Hepatocyte (in vitro differentiated cells): ENCODE measurements around the gene BMP10. TPM values are rescaled to one million over a fixed set of nuclear protein-coding genes. Genes with fewer than 3 reads are reported as not detected.

Source experiments
- DNase-seq: peaks from one replicate; pipeline ENCODE4 v3.0.0-alpha.2; 2016; ENCODE audit warnings: low spot score
- H2AFZ ChIP-seq: fragments of 200-600 bp; sonication (generic); 2 replicates; pipeline ENCODE4 v1.6.0; 2016; ENCODE audit warnings: antibody characterized with exemption, mild to moderate bottlenecking
- H3K27ac ChIP-seq: fragments of 200-600 bp; sonication (generic); 2 replicates; pipeline ENCODE4 v1.5.1; 2016; ENCODE audit warnings: mild to moderate bottlenecking
- H3K27me3 ChIP-seq: fragments of 200-600 bp; sonication (generic); 2 replicates; pipeline ENCODE4 v1.6.1; 2016
- H3K36me3 ChIP-seq: fragments of 200-600 bp; sonication (generic); replicated peaks from 2 replicates; pipeline ENCODE4 v1.5.1; 2016; ENCODE audit warnings: low read depth; ENCODE audit not compliant: insufficient read depth
- H3K4me1 ChIP-seq: fragments of 200-600 bp; sonication (generic); 2 replicates; pipeline ENCODE4 v1.5.1; 2016; ENCODE audit warnings: mild to moderate bottlenecking, moderate library complexity; ENCODE audit not compliant: insufficient read depth
- H3K4me2 ChIP-seq: fragments of 200-600 bp; sonication (generic); 2 replicates; pipeline ENCODE4 v1.6.0; 2016
- H3K4me3 ChIP-seq: fragments of 200-600 bp; sonication (generic); 2 replicates; pipeline ENCODE4 v1.5.1; 2016; ENCODE audit warnings: mild to moderate bottlenecking
- H3K79me2 ChIP-seq: fragments of 200-600 bp; sonication (generic); 2 replicates; pipeline ENCODE4 v1.6.0; 2017; ENCODE audit warnings: mild to moderate bottlenecking
- H3K9me2 ChIP-seq: fragments of 200-600 bp; sonication (generic); replicated peaks from 2 replicates; pipeline ENCODE4 v1.6.0; 2017; ENCODE audit warnings: mild to moderate bottlenecking; ENCODE audit not compliant: insufficient read depth
- H3K9me3 ChIP-seq: fragments of 200-600 bp; sonication (generic); 2 replicates; pipeline ENCODE4 v1.5.1; 2016; ENCODE audit warnings: low read depth, mild to moderate bottlenecking
- H4K20me1 ChIP-seq: fragments of 200-600 bp; sonication (generic); 2 replicates; pipeline ENCODE4 v1.6.0; 2016; ENCODE audit warnings: mild to moderate bottlenecking; ENCODE audit not compliant: insufficient read depth, poor library complexity, severe bottlenecking
- CTCF ChIP-seq: fragments of 200-600 bp; sonication (generic); IDR thresholded peaks from 2 replicates; pipeline ENCODE4 v1.5.1; 2016; ENCODE audit warnings: antibody characterized with exemption, mild to moderate bottlenecking; ENCODE audit not compliant: poor library complexity
- EZH2 ChIP-seq: fragments of 200-600 bp; sonication (generic); IDR thresholded peaks from 2 replicates; pipeline ENCODE4 v1.6.1; 2016; ENCODE audit warnings: antibody characterized with exemption, mild to moderate bottlenecking, borderline replicate concordance
- EZH2phosphoT487 ChIP-seq: fragments of 200-600 bp; sonication (generic); IDR thresholded peaks from one replicate; pipeline ENCODE4 v1.6.1; 2018; ENCODE audit warnings: antibody characterized with exemption, mild to moderate bottlenecking, low read depth, moderate library complexity; ENCODE audit not compliant: unreplicated experiment, severe bottlenecking
- WGBS: methylation state at CpG from one replicate; pipeline ENCODE4 v1.1.6; 2016; ENCODE audit warnings: low lambda C conversion rate; ENCODE audit errors: missing lambda C conversion rate; 5-methylcytosine and 5-hydroxymethylcytosine counted together
- polyA plus RNA-seq: library from polyadenylated mRNA; unstranded; fragments of >200 nt; fragmentation: Nextera tagmentation; extraction: Ambion mirVana; gene quantifications from 2 replicates; pipeline ENCODE4 v1.2.1, GENCODE V29; 2016
- total RNA-seq: library from RNA; depleted of rRNA; stranded (reverse); fragments of >200 nt; gene quantifications from 2 replicates; pipeline ENCODE4 v1.2.3, GENCODE V29; 2014

BMP10 gene
- total and polyA plus RNA-seq, 2 experiments from 2014 or later, result 0.27 TPM; not detected in 1

DNA sequence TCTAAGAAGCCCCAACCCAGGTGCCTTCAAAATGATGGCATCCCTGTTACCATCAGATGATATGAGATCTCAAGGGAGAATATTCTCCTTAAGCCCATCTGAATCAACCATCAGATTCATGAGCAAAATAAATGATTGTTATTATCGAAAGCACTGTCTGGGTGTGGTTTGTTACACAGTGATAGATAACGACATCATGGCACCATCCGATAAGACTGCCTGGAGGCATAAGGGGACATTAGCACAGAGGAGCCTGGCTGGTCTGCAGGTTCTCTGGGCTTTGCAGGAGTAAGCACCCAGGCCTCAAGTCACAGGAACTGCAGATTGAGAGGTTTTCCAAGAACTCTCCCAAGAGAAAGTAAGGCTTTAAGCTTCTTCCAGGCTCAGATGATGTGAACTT, 15.6 kb downstream of the BMP10 start:
- 88% methylated on average over 3 of the region's 3 CpGs for WGBS

DNA sequence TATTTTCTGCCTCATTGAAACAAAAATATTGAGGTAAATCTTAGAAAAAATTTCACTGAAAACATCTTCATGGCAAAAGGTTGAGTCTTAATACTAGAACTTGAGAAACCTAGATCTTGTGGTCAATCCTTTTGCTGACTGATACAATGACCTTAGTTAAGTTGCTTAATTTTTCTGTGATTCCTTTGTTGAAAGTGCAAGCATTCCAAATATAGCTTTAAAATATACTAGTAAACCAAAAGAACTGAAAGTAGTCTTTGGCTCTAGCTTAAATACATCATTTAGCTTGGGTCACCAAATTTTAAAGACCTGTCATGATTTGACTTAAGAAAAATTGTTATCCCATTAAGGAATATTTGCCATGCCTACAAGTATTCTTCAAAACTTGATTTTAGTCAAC, 16.7 kb downstream of the BMP10 start:
- no peaks in the 10 kb centered on the region for H3K79me2 ChIP-seq
- no peak overlapping the region for H2AFZ ChIP-seq
- H3K4me2 ChIP-seq, result no peak overlapping the region
- no peak overlapping the region for H3K27ac ChIP-seq
- H3K36me3 ChIP-seq, result no peaks in the 10 kb centered on the region
- H3K9me2 ChIP-seq, result no peaks in the 10 kb centered on the region
- no peak for TF ChIP-seq EZH2
- TF ChIP-seq EZH2phosphoT487, result no peak
- peaks cover 13% of the 10 kb centered on the region for H3K27me3 ChIP-seq
- H3K9me3 ChIP-seq, result no peaks in the 10 kb centered on the region
- H3K4me1 ChIP-seq, result no peaks in the 10 kb centered on the region
- no peaks in the 10 kb centered on the region for H4K20me1 ChIP-seq
- DNase-seq, result no peak
- H3K4me3 ChIP-seq, result no peak overlapping the region

More for the DNA sequence above, 15.6 kb downstream of the BMP10 start:
- Histone ChIP-seq H2AFZ (no peak overlapping the region), H3K9me3 (no peaks in the 10 kb centered on the region), H3K4me2 (no peak overlapping the region), H3K4me1 (no peaks in the 10 kb centered on the region), H3K36me3 (no peaks in the 10 kb centered on the region), H3K27me3 (peaks cover 22% of the 10 kb centered on the region), H3K27ac (no peak overlapping the region), H3K79me2 (no peaks in the 10 kb centered on the region), H3K9me2 (no peaks in the 10 kb centered on the region), H4K20me1 (no peaks in the 10 kb centered on the region), H3K4me3 (no peak overlapping the region)
- TF ChIP-seq CTCF (no peak), EZH2phosphoT487 (no peak), EZH2 (no peak)
- DNase-seq, result no peak

DNA sequence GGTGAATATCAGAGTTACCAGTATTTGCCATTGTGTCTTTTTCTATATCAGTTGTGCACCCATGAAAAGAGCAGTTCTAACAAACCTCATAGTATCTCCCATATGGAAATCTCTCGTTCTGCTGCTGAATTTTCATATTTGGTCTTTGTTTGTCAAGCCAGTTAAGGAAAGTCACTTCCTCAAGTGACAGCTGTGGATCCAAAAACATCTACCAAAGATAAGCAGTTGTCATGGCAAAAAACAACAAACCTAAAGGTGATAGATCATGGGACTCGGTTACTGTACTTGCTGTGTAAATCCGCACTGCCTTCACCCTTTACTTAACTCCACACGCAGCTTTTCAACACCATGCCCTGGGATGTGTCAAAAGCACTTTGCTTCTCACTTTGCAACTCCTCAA, 17.3 kb downstream of the BMP10 start:
- Histone ChIP-seq H3K4me1 (no peaks in the 10 kb centered on the region), H4K20me1 (no peaks in the 10 kb centered on the region), H3K27me3 (peaks cover 11% of the 10 kb centered on the region), H3K27ac (no peak overlapping the region), H3K9me3 (no peaks in the 10 kb centered on the region), H3K36me3 (no peaks in the 10 kb centered on the region), H3K4me2 (no peak overlapping the region), H3K79me2 (no peaks in the 10 kb centered on the region), H3K4me3 (no peak overlapping the region), H2AFZ (no peak overlapping the region), H3K9me2 (no peaks in the 10 kb centered on the region)
- no peak for TF ChIP-seq EZH2
- TF ChIP-seq EZH2phosphoT487, result no peak
- no peak for TF ChIP-seq CTCF
- WGBS, result 64% methylated on average over 4 of the region's 4 CpGs
- no peak for DNase-seq

DNA sequence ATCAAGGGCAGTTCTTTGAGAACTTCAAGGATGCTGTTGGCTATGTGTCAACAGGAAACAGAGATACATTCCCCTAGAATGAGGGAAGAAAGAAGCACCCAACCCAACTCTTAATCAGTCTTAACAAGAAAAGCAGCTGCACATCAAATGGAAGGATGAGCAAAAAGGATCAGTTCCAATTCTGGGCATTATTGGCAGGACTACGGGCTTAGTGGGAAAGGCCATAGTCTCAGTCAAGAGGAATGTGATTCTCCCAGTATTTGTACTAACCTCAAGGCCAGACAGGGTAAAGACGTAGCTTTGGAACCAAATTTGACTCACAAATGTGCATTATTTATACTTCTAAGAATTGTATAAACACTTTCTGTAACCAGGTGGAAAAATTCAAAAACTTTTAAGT, 18.2 kb downstream of the BMP10 start:
- H3K9me3 ChIP-seq, result no peaks in the 10 kb centered on the region
- no peaks in the 10 kb centered on the region for H3K79me2 ChIP-seq
- no peak overlapping the region for H3K27ac ChIP-seq
- no peak overlapping the region for H3K4me3 ChIP-seq
- no peaks in the 10 kb centered on the region for H3K36me3 ChIP-seq
- H3K27me3 ChIP-seq, result peaks cover 7% of the 10 kb centered on the region
- no peaks in the 10 kb centered on the region for H3K4me1 ChIP-seq
- H4K20me1 ChIP-seq, result no peaks in the 10 kb centered on the region
- H2AFZ ChIP-seq, result no peak overlapping the region
- TF ChIP-seq EZH2phosphoT487 (no peak), CTCF (no peak), EZH2 (no peak)
- no peak overlapping the region for H3K4me2 ChIP-seq
- WGBS, result 86% methylated on average over 2 of the region's 2 CpGs
- DNase-seq, result no peak
- H3K9me2 ChIP-seq, result no peaks in the 10 kb centered on the region
